H9 (cell line): ENCODE measurements around the gene SLC22A2. TPM values are rescaled to one million over a fixed set of nuclear protein-coding genes. Genes with fewer than 3 reads are reported as not detected.
A peak's percentile ranks its signal among the peaks of the same experiment; 100 is the strongest.

Experiments used
- DNase-seq: peaks from one replicate; pipeline ENCODE4 v3.0.0-alpha.2; 2017
- H2AFZ ChIP-seq: one replicate; pipeline ENCODE4 v1.6.1; 2013; ENCODE audit warnings: mild to moderate bottlenecking, low read length, control low read depth, moderate library complexity
- H2AK5ac ChIP-seq: 2 replicates; pipeline ENCODE4 v1.6.1; 2013; ENCODE audit warnings: low read length, control low read depth, mixed read lengths; ENCODE audit not compliant: insufficient read length
- H2BK120ac ChIP-seq: one replicate; pipeline ENCODE4 v1.6.1; 2013; ENCODE audit warnings: low read depth, mild to moderate bottlenecking, low read length, control low read depth, inconsistent platforms; ENCODE audit not compliant: poor library complexity, severe bottlenecking
- H2BK12ac ChIP-seq: 2 replicates; pipeline ENCODE4 v1.6.1; 2013; ENCODE audit warnings: low read length, control low read depth, mixed read lengths, low read depth; ENCODE audit not compliant: insufficient read length
- H2BK15ac ChIP-seq: 2 replicates; pipeline ENCODE4 v1.6.1; 2013; ENCODE audit warnings: low read depth, low read length, control low read depth
- H2BK20ac ChIP-seq: one replicate; pipeline ENCODE4 v1.6.1; 2013; ENCODE audit warnings: low read depth, mild to moderate bottlenecking, low read length, control low read depth, inconsistent platforms; ENCODE audit not compliant: poor library complexity, severe bottlenecking
- H2BK5ac ChIP-seq: 2 replicates; pipeline ENCODE4 v1.6.1; 2013; ENCODE audit warnings: low read length, control low read depth, mixed read lengths; ENCODE audit not compliant: insufficient read length
- H3K14ac ChIP-seq: 2 replicates; pipeline ENCODE4 v1.6.1; 2013; ENCODE audit warnings: low read length, control low read depth; ENCODE audit not compliant: insufficient read depth
- H3K18ac ChIP-seq: 2 replicates; pipeline ENCODE4 v1.6.1; 2013; ENCODE audit warnings: low read depth, mild to moderate bottlenecking, mixed read lengths, low read length, control low read depth; ENCODE audit not compliant: insufficient read length
- H3K23ac ChIP-seq: 2 replicates; pipeline ENCODE4 v1.6.1; 2013; ENCODE audit warnings: low read length, control low read depth, mixed read lengths, low read depth; ENCODE audit not compliant: insufficient read length
- H3K23me2 ChIP-seq: 2 replicates; pipeline ENCODE4 v1.6.1; 2013; ENCODE audit warnings: low read depth, mild to moderate bottlenecking, mixed read lengths, low read length, control low read depth; ENCODE audit not compliant: insufficient read length, poor library complexity, severe bottlenecking
- H3K27ac ChIP-seq: 2 replicates; pipeline ENCODE4 v1.5.1; 2013; ENCODE audit warnings: low read length, control low read depth, mixed read lengths, low read depth; ENCODE audit not compliant: insufficient read length
- H3K27me3 ChIP-seq: 2 replicates; pipeline ENCODE4 v1.6.1; 2013; ENCODE audit warnings: low read length, control low read depth, inconsistent platforms; ENCODE audit not compliant: insufficient read depth
- H3K4ac ChIP-seq: 2 replicates; pipeline ENCODE4 v1.6.1; 2013; ENCODE audit warnings: low read depth, mild to moderate bottlenecking, control low read depth, inconsistent platforms, low read length, moderate library complexity
- H3K4me1 ChIP-seq: 2 replicates; pipeline ENCODE4 v1.6.1; 2013; ENCODE audit warnings: low read length, control low read depth, inconsistent platforms; ENCODE audit not compliant: insufficient read depth
- H3K4me2 ChIP-seq: 2 replicates; pipeline ENCODE4 v1.6.1; 2013; ENCODE audit warnings: low read length, control low read depth, mixed read lengths; ENCODE audit not compliant: insufficient read length, insufficient read depth
- H3K56ac ChIP-seq: 2 replicates; pipeline ENCODE4 v1.6.1; 2013; ENCODE audit warnings: low read depth, mild to moderate bottlenecking, mixed read lengths, low read length, control low read depth; ENCODE audit not compliant: insufficient read length
- H3K79me1 ChIP-seq: 2 replicates; pipeline ENCODE4 v1.6.1; 2013; ENCODE audit warnings: low read depth, mild to moderate bottlenecking, moderate library complexity, low read length, control low read depth, inconsistent platforms; ENCODE audit not compliant: insufficient read depth, poor library complexity, severe bottlenecking
- H3K79me2 ChIP-seq: 2 replicates; pipeline ENCODE4 v1.6.1; 2013; ENCODE audit warnings: low read length, control low read depth, inconsistent platforms; ENCODE audit not compliant: insufficient read depth
- H3K9ac ChIP-seq: 2 replicates; pipeline ENCODE4 v1.6.1; 2013; ENCODE audit warnings: low read length, control low read depth, mixed read lengths; ENCODE audit not compliant: insufficient read length; ENCODE audit errors: extremely low read depth
- H3K9me3 ChIP-seq: one replicate; pipeline ENCODE4 v1.6.1; 2013; ENCODE audit warnings: low read depth, low read length, inconsistent platforms; ENCODE audit not compliant: control insufficient read depth
- H3T11ph ChIP-seq: one replicate; pipeline ENCODE4 v1.6.1; 2013; ENCODE audit warnings: mild to moderate bottlenecking, low read length, control low read depth, inconsistent platforms
- H4K20me1 ChIP-seq: one replicate; pipeline ENCODE4 v1.6.1; 2013; ENCODE audit not compliant: control insufficient read depth, insufficient read length, insufficient read depth
- H4K5ac ChIP-seq: 2 replicates; pipeline ENCODE4 v1.6.1; 2013; ENCODE audit warnings: low read depth, mild to moderate bottlenecking, mixed read lengths, low read length, control low read depth; ENCODE audit not compliant: insufficient read length
- H4K8ac ChIP-seq: replicated peaks from 2 replicates; pipeline ENCODE4 v1.6.1; 2013; ENCODE audit warnings: low read length, control low read depth, mixed read lengths, low read depth; ENCODE audit not compliant: insufficient read length
- H4K91ac ChIP-seq: 2 replicates; pipeline ENCODE4 v1.6.1; 2013; ENCODE audit warnings: low read depth, mild to moderate bottlenecking, moderate library complexity, mixed read lengths, low read length, control low read depth; ENCODE audit not compliant: insufficient read length
- H3K27ac Mint-ChIP-seq, 3 experiments: 2 replicates in 2 of 3; 3 replicates in 1 of 3; pipeline ENCODE4 v1.8.0; 2020 to 2021; ENCODE audit warnings: mixed read lengths in 3 of 3, mild to moderate bottlenecking in 1 of 3, moderate library complexity in 1 of 3
- H3K27me3 Mint-ChIP-seq: 2 replicates; pipeline ENCODE4 v1.8.0; 2021; ENCODE audit warnings: low read depth, mild to moderate bottlenecking, moderate library complexity, mixed read lengths
- H3K36me3 Mint-ChIP-seq, 3 experiments: 2 replicates in 2 of 3; 3 replicates in 1 of 3; pipeline ENCODE4 v1.8.0; 2020 to 2021; ENCODE audit warnings: low read depth in 3 of 3, mixed read lengths in 3 of 3; ENCODE audit not compliant: insufficient read depth in 1 of 3
- H3K4me1 Mint-ChIP-seq, 2 experiments: 2 replicates each; pipeline ENCODE4 v1.8.0; 2020; ENCODE audit warnings: mixed read lengths in 2 of 2
- H3K4me3 Mint-ChIP-seq, 2 experiments: 2 replicates in 1 of 2; 3 replicates in 1 of 2; pipeline ENCODE4 v1.8.0; 2020 to 2021; ENCODE audit warnings: mild to moderate bottlenecking in 2 of 2, mixed read lengths in 2 of 2, moderate library complexity in 1 of 2
- H3K9me3 Mint-ChIP-seq, 2 experiments: 2 replicates in 1 of 2; 3 replicates in 1 of 2; pipeline ENCODE4 v1.8.0; 2020; ENCODE audit warnings: mild to moderate bottlenecking in 2 of 2, mixed read lengths in 2 of 2, moderate library complexity in 1 of 2
- CTCF ChIP-seq: fragments of 200-600 bp; sonication (generic); conservative IDR thresholded peaks from 3 replicates; pipeline ENCODE4 v1.8.0; 2021; ENCODE audit warnings: antibody characterized with exemption, mild to moderate bottlenecking
- WGBS: extraction: QIAGEN DNeasy Blood & Tissue Kit; methylation state at CpG from one replicate; pipeline ENCODE4 v1.1.7; 2013; ENCODE audit warnings: missing lambda C conversion rate, low lambda C conversion rate, mixed read lengths; ENCODE audit not compliant: insufficient read length; ENCODE audit errors: extremely low coverage; 5-methylcytosine and 5-hydroxymethylcytosine counted together
- total RNA-seq: library from RNA; stranded (reverse); gene quantifications from 2 replicates; pipeline ENCODE4 v1.2.1, GENCODE V29; 2021

SLC22A2 gene
- total RNA-seq, 1 experiment from 2014 or later = 1.0 TPM

- H3K9ac ChIP-seq = no peak overlapping the region
- H3K23ac ChIP-seq = no peak overlapping the region
- H3K4me2 ChIP-seq = no peak overlapping the region
- WGBS = no CpG with 5 or more reads among the region's 5 CpGs
- no peak for DNase-seq
- Mint-ChIP-seq H3K9me3 (peaks cover 22 to 41% of the 10 kb centered on the region in 2 experiments), H3K4me1 (peaks cover 35 to 37% of the 10 kb centered on the region in 2 experiments), H3K36me3 (peaks cover 24 to 39% (median 27%) of the 10 kb centered on the region in 3 experiments), H3K27me3 (no peaks in the 10 kb centered on the region), H3K27ac (peak overlapping the region; percentile 74 to 96 (median 74); a peak in 5 of 7 replicates), H3K4me3 (no peak overlapping the region)
- H4K8ac ChIP-seq = no peak overlapping the region
- no peak overlapping the region for H3T11ph ChIP-seq
- peaks cover 4% of the 10 kb centered on the region for H3K9me3 ChIP-seq
- H2BK20ac ChIP-seq = no peak overlapping the region
- no peak overlapping the region for H4K5ac ChIP-seq
- no peaks in the 10 kb centered on the region for H3K79me1 ChIP-seq
- no peaks in the 10 kb centered on the region for H4K20me1 ChIP-seq
- H4K91ac ChIP-seq = no peak overlapping the region
- no peak overlapping the region for H2BK5ac ChIP-seq
- peaks cover 7% of the 10 kb centered on the region; the same call in 1 of the 2 replicates for H3K4me1 ChIP-seq
- no peak overlapping the region for H3K18ac ChIP-seq
- no peak overlapping the region for H3K14ac ChIP-seq
- peak overlapping the region; percentile 49 for H3K27ac ChIP-seq
- H2BK12ac ChIP-seq = no peak overlapping the region
- H3K23me2 ChIP-seq = no peaks in the 10 kb centered on the region
- no peaks in the 10 kb centered on the region for H3K79me2 ChIP-seq
- H3K27me3 ChIP-seq = no peaks in the 10 kb centered on the region
- H2BK15ac ChIP-seq = no peak overlapping the region
- no peak overlapping the region for H2AFZ ChIP-seq
- H2BK120ac ChIP-seq = no peak overlapping the region
- no peak overlapping the region for H3K56ac ChIP-seq
- no peak for TF ChIP-seq CTCF
- no peak overlapping the region for H2AK5ac ChIP-seq
- no peak overlapping the region for H3K4ac ChIP-seq
Measured at GRCh38 chr6:160238761-160239751, 19.6 kb downstream of the SLC22A2 start.
